GM20431 (cell line): ENCODE data around the gene VAPA.

ENCODE experiments used
- in situ Hi-C: fragments of 300-500 bp; cut with MseI, MboI; formaldehyde crosslinking; loops from one replicate; pipeline ENCODE4 v1.15.0; 2020; ENCODE audit warnings: low sequenced_read_pairs; ENCODE audit not compliant: unreplicated experiment

The VAPA gene, protein sequence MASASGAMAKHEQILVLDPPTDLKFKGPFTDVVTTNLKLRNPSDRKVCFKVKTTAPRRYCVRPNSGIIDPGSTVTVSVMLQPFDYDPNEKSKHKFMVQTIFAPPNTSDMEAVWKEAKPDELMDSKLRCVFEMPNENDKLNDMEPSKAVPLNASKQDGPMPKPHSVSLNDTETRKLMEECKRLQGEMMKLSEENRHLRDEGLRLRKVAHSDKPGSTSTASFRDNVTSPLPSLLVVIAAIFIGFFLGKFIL

DNA sequence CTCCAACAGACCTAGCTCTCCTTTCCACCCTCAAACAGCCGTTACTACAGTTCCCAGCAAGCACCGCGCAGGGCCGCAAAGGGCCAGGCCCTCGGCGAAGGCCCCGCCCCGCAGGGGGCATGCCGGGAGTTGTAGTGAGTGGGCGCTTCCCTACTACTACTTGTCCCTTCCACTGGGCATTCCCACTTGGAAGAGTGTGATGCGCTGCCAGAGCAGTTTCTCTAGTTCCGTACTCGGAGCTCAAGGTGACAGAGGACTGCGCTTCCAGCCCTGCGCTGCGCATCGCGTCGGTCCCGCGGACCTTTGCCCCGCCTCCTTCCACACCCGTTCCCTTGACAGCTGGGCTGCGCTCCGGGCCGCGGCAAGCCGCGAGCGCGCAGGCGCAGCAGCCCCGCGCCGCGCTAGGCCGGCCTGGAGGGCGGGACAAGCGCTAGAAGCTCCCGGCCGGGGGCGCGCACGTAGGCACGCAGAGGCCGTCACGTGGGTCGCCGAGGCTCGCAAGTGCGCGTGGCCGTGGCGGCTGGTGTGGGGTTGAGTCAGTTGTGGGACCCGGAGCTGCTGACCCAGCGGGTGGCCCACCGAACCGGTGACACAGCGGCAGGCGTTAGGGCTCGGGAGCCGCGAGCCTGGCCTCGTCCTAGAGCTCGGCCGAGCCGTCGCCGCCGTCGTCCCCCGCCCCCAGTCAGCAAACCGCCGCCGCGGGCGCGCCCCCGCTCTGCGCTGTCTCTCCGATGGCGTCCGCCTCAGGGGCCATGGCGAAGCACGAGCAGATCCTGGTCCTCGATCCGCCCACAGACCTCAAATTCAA is at the start of gene VAPA:
VAPA (plus strand) TSS at position 491 of the 808 bp plus-strand sequence; CDS start at position 732, 241 bp downstream.
- in situ Hi-C loops = no loop called here

DNA sequence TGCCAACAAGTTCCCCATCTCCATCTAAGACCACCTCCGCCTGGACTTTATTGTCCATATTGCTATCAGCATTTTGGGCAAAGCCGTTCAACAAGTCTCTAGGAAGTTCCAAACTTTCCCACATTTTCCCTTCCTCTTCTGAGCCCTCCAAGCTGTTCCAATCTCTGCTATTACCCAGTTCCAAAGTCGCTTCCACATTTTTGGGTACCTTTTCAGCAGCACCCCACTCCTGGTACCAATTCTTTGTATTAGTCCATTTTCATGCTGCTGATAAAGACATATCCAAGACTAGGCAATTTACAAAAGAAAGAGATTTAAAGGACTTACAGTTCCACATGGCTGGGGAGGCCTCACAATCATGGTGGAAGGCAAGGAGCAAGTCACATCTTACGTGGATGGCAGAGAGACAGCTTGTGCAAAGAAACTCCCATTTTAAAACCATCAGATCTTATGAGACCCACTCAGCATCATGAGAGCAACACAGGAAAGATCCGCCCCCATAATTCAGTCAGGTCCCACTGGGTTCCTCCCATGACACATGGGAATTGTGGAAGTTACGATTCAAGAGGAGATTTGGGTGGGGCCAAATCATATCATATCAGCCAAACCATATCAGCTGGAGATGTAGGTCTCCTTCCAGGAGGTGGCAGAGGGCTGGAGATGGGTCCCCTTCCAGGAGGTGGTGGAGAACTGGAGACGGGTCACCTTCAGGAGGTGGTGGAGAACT is 47.9 kb upstream of the VAPA start:
- in situ Hi-C loops = no loop called here

DNA sequence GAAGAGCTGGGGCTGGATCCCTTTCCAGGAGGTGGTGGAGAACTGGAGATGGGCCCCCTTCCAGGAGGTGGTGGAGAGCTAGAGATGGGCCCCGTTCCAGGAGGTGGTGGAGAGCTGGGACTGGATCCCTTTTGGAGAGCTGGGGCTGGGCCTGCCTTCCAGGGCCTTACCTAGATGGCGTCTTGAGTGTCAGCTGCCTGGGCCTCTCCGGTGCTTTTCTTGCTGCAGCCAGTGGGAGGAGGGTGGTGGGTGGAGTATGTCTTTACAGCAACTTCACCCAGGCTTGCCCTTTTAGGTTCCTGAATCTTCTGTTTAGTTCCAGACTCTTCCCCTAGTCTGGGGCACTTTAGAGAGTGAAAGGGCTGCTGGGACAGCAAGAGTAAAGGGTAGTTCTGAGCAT is 47.2 kb upstream of the VAPA start:
- in situ Hi-C loops = no loop called here

DNA sequence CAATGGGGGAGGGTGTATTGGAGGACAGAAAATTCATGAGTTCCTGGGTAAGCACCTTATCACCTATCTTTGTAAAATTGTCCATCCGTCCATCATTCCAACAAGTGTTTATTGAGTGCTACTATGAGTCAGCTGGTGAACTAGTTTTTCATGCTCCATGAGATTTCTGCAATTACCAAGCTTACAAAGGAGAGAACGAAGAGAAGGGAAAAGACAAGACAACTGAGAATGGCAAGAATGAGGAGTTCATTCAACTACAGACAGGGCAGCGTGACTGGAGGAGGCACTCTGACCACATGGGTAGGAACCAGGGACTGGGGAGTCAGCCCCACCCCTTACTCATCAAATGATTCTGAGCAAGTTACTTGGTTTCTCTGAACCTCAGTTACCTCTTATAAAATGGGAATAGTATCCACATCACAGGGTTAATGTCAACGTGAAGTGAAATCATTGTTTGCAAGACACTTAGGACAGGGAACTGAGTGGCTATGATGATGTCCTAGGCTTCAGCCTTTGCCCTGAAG is 46.7 kb upstream of the VAPA start:
- in situ Hi-C loops = no loop called here

DNA sequence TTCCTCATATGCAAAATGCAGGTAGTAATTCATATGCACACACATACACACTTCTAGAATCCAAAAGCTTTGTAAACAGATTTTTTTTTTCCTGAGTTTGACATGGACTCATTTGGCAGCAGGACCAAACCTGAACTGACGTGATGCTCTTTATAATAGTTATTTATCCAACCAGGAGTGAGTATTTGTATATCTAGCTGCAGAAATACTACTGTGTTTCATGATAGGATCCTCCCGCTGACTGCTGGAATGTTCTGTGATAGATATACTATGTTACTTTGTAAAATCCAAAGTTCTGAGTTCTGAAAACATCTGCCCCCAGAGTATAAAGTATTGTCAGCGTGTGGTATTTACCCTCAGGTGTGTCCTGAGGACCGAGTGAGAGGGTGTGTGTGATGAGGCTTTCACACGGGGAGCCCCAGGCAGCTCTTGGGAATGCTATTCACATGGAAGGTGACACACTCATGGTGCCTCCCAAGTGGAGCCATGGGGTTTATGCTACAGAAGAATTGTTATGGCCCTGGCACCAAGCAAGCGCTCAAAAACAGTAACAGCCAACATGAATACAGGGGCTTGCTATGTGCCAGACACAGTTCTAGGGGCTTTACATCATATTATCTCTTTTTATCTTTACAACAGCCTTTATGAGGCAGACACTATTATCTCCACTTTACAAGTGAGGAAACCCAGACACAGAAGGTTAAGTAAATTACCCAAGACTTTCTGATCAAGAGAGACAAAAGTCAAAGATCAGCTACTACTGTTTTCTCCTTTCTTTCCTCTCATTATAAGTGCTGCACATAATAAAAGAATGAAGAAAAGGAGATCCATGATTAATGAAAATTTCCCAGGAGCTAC is 44.7 kb upstream of the VAPA start:
- in situ Hi-C loops = no loop called here

DNA sequence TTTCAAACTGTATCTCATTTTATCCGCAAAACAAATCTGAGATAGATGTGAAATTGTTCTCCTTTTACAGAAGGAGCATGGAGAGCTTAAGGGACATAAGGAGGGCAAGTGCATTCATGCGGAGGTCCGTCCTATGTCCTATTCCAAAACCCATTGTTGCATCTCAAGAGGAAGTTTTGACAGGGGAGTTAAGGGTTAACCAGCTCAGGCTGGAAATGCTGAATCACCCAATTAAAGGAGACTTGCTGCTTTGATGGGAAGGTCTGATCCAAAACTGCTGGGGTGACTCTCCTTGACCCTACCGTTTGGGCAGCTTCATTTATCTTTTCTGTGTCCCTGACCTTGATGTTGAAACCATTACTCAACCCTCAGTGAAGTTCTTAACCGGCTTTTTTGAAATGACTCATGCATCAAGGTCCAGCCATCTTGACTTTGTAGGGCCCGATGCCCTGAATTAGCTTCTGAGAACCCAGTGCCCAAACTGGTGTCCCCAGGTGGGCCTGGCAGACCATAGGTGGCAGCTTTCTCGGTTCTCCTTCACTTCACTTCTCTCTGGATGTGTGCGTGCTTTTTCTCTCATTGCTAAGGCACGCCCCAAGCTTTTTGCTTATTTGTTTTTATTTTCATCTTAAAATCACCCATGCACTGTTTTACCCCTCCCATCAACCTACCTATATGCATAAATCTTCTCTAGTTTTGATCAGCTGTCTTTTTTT is 43.9 kb upstream of the VAPA start:
- in situ Hi-C loops = no loop called here

DNA sequence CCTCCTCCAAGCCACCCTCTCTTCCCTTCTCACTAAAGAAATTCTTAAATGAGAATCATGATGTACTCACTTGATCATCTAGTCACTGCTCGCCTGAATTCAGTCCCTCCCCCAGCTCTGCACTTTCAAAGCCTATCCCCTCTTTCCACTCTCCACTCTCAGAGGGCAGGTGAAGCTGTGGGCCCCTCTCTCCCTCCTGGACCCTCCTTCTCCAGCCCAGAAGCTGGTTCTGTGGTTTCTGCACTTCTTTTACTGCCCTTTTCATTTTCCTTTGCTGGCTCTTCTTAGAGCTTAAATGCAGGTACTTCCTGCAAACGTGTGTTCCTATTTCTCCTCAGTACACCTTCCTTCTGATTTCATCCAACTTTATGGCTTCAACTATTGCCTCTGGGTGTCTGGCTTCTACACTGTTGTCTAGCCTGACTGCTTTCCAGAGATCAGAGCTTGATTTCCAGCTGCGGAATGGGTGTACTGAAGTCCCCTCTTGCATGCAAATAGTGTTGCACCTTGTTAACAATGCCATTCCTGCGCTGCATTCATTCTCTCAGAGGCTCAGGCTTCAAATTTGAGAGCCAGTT is 43.3 kb upstream of the VAPA start:
- in situ Hi-C loops = no loop called here

DNA sequence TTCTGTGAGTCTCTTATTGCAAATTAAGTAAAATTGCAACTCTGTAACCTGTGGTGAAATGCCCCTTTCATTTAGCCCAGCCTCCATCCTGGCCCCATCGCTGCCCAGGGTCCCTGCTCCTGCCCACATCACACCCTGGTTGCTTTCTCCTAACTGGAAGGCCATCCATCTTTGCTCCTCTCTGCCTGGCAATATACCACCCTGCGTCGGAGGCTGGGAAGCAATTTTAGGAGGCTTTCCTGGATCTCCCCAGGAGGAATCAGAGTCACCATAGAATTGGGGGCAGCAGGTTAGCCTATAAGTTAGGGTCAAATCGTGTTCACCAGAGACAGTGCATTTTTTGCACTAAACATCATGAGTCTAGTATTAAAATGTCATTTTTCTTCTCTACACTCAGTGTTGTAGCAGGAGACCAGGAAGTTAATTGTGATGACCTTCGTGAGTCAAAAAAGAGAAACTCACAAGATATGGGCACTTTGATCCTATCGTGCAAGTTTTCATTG is 42.5 kb upstream of the VAPA start:
- in situ Hi-C loops = no loop called here

DNA sequence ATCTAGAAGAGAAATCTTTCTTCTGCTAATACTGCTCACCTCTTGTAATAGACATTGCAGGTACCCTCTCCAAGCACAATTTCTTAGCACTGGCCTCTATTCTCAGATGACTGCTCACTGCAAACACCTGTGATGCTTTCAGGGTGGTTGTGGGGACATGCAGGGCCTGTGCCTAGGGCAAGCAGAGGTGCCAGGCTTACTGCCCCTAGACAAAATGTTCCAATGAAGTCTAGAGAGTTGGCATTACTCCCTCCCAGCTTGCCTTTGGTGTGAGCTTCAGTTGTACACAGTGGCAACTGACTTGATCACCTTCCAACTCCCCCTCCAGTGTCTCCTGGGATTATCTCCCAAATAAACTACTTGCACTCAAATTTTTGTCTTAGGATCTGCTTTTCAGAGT is 41.0 kb upstream of the VAPA start:
- in situ Hi-C loops = no loop called here

DNA sequence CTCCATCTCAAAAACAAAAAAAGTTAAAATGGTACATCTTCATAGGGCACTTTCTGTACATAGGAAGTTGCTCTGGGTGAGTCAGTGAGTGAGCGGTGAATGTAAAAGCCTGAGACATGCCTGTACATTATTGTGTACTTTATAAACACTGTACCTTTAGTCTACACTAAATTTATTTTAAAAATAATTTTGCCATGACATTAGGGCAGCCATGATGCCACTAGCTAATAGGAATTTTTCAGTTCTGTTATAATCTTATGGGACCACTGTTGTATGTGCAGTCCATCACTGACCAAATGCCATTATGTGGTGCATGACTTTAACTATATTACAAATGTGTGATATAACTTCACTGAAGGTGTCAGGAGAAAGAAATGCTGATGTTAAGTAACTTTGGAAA is 39.1 kb upstream of the VAPA start:
- in situ Hi-C loops = no loop called here

DNA sequence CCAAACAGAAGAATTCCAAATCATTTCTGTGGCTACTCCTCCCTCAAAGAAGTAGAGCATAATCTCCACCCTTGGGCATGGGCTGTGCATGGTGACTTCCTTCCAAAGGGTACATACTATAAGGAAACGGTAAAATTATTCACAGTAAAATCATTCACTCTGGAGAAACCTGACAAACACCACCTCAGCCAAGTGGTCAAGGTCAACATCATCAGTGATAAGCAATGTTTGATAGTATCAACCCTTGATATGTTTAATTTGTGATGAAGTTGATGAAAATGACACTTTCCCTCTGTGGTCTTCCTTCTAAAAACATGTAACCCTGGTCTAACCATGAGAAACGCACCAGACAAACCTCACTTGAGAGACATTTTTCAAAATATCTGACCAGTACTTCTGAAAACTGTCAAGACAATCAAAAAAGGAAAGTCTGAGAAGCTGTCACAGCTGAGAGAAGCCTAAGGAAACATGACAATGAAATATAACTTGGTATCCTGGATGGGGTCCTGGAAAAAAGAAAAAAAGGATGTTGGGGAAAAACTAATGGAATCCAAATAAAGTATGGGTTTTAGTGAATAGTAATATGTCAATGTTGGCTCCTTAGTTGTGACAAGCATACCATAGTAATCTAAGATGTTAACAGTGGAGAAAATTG is 37.5 kb upstream of the VAPA start:
- in situ Hi-C loops = no loop called here

DNA sequence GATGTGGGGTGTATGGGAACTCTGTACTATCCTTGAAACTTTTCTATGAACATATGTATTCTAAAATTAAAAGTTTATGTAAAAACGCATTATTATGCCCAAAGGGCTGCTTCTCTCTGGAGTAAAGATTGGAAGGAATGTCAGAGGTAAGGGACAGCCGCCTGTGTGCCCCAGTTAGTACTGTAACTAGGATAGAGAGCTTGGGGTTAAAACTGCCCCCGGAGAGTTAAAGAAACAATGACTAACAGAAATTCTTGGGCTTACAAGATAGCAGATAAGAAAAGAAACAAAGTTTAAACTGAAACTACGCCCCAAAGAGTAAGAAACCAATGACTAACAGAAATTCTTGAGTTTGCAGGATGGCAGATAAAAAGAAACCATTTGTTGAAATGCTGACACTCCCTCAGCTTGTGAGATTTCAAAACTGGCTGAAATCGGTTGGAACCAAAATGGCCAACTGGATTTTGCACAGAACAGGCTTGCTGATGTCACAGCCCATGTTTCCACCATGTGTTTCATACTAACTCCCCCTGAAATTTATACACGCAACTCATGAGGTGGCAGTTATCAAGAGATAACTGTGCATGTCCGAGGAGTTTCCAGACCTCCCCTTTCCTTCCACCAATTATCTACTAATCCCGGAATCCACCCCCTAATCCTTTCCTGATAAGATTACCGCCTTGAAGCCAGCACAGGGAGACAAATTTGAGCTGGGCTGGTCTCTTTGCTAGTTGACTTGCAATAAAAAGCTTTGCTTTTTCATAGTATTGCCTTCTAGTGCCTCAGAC is 36.8 kb upstream of the VAPA start:
- in situ Hi-C loops = no loop called here

DNA sequence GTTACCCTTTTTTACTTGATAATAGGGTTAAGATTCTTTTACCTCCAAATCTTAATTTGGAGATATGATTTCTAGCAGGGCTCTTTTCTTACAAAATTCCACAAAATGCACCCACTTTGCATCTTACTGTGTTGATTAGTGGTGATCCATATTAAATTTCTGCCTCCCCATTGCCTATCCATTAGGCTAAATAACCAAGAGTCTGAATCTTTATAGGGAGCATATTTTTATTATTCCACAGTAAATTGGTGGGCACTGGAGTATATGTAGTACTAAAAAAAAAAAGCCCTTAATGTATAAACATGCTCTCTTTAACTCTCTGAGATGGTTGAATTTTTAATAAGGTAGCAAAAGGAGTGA is 36.2 kb upstream of the VAPA start:
- in situ Hi-C loops = no loop called here

DNA sequence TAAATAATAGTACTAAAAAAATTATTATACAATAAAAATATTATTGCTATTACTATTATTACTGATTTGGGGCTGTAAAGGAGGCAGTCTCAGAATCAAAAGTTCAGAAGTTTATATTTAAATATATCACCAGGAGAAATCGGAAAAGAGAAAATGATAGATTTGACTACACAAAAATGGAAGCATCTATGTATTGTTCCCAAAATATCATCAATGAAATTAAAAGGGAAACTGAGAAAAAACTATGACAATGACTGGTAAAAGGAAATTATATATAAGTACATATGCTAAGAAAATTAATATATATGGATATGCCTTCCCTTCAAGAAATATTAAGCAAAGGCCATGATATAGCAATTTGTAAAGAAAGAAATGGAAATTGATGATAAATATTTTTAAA is 35.7 kb upstream of the VAPA start:
- in situ Hi-C loops = no loop called here

DNA sequence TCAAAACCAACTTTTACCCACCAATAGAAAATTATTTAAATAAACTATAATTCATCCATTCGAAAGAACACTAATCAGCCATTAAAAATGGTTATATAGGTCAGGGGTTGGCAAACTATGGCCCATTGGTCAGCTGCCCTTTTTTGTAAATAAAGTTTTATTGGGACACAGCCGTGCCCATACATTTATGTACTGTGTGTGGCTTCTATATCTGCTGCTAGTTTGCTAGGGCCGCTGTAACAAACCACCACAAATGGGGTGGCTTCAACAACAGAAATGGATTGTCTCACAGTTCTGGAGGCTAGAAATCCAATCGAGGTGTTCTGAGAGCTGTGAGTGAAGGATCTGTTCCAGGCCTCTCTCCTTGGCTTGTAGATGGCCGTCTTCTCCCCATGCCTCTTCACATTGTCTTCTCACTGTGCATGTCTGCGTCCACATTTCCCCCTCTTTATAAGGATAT is 35.0 kb upstream of the VAPA start:
- in situ Hi-C loops = no loop called here

DNA sequence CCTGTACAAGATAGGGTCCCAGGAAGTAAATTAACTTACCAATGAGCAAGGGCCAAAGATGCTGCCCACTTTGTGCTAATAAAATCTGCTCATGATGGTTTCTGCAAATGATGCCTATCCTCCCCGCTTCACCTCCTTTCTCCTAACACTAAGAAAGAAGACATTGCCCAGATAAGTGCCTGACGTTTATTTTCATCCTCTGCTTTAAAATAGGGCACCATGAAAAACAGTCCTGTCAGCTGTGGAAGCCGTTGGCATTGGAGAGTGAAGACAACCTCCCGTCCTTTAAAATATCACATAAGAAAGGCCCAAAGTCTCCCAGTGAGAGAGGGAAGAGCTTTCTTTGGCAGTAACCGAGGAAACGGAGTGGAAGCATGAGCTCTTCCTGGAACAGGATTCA is 29.7 kb upstream of the VAPA start:
- in situ Hi-C loops = no loop called here

DNA sequence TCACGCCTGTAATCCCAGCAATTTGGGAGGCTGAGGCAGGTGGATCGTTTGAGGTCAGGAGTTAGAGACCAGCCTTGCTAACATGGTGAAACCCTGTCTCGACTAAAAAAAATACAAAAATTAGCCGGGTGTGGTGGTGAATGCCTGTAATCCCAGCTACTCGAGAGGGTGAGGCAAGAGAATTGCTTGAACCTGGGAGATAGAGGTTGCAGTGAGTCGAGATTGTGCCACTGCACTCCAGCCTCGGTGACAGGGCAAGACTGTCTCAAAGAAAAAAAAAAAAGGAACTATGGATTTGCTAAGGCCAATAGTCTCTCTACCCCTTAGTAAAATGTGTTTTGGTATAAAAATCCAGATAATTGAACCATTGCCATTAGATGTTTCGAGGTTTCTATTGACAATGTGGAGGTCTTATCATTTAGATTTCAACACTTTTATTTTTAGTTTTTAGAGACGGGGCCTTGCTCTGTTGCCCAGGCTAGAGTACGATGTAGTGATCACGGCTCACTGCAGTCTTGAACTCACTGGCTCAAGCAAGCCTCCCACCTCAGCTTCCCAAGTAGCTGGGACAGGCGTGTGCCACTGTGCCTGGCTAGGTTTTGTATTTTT is 29.2 kb upstream of the VAPA start:
- in situ Hi-C loops = no loop called here
